ENCODE results near the gene RNF144A. TPM values are rescaled to one million over a fixed set of nuclear protein-coding genes. Genes with fewer than 3 reads are reported as not detected.

The RNF144A gene
- total RNA-seq, 1 experiment from 2014 or later: 10.6 TPM

DNA sequence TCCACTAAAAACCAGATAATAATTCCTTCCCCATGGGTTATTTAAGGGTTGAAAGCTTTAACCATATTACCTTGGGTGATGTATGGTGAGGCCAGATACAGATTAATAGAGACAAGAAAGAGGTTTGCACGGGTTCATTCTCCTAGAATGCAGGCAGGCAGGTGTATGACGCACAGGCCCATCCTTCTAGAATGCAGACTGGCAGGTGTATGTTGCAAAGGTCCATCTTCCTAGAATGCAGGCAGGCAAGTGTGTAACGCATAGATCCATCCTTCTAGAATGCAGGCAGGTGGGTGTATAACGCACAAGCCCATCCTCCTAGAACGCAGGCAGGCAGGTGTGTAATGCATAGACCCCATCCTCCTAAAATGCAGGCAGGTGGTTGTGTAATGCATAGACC is 35.7 kb upstream of the RNF144A start:
- H4K20me1 ChIP-seq (ENCODE audit: control insufficient read depth, insufficient read depth, insufficient read length): no peaks in the 10 kb centered on the region
- peaks cover 19 to 28% of the 10 kb centered on the region in 2 experiments for H3K9me3 Mint-ChIP-seq
- peaks cover 2 to 17% (median 2%) of the 10 kb centered on the region in 3 experiments; a peak in 4 of 7 replicates for H3K36me3 Mint-ChIP-seq (ENCODE audit: insufficient read depth in 1 of 3, low read depth in 3 of 3)
- TF ChIP-seq, protein P1, sequence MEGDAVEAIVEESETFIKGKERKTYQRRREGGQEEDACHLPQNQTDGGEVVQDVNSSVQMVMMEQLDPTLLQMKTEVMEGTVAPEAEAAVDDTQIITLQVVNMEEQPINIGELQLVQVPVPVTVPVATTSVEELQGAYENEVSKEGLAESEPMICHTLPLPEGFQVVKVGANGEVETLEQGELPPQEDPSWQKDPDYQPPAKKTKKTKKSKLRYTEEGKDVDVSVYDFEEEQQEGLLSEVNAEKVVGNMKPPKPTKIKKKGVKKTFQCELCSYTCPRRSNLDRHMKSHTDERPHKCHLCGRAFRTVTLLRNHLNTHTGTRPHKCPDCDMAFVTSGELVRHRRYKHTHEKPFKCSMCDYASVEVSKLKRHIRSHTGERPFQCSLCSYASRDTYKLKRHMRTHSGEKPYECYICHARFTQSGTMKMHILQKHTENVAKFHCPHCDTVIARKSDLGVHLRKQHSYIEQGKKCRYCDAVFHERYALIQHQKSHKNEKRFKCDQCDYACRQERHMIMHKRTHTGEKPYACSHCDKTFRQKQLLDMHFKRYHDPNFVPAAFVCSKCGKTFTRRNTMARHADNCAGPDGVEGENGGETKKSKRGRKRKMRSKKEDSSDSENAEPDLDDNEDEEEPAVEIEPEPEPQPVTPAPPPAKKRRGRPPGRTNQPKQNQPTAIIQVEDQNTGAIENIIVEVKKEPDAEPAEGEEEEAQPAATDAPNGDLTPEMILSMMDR (conservative IDR thresholded peaks at IDR 0.05): no peak
- no peak overlapping the region for H3T11ph ChIP-seq (ENCODE audit: low read length)
- no peak overlapping the region for H4K5ac ChIP-seq (ENCODE audit: insufficient read length, low read depth, low read length)
- H4K8ac ChIP-seq (replicated peaks; ENCODE audit: insufficient read length, low read depth, low read length): no peak overlapping the region
- H2BK120ac ChIP-seq (ENCODE audit: low read depth, low read length, poor library complexity, severe bottlenecking): no peak overlapping the region
- H3K9ac ChIP-seq (ENCODE audit: extremely low read depth, insufficient read length, low read length): no peak overlapping the region
- H4K91ac ChIP-seq (ENCODE audit: insufficient read length, low read depth, low read length): no peak overlapping the region
- H3K14ac ChIP-seq (ENCODE audit: insufficient read depth, low read length): no peak overlapping the region
- no peak overlapping the region for H3K27ac Mint-ChIP-seq
- H3K23ac ChIP-seq (ENCODE audit: insufficient read length, low read depth, low read length): no peak overlapping the region
- no peaks in the 10 kb centered on the region for H3K4me1 Mint-ChIP-seq
- no peak overlapping the region for H2AFZ ChIP-seq (ENCODE audit: low read length)
- no CpG with 5 or more reads among the region's 5 CpGs for WGBS (ENCODE audit: extremely low coverage, insufficient read length, low lambda C conversion rate)
- no peaks in the 10 kb centered on the region for H3K27me3 ChIP-seq (ENCODE audit: insufficient read depth, low read length)
- no peak for DNase-seq
- no peak overlapping the region for H3K27ac ChIP-seq (ENCODE audit: insufficient read length, low read depth, low read length)
- no peak overlapping the region for H3K4me3 Mint-ChIP-seq
- no peaks in the 10 kb centered on the region for H3K4me1 ChIP-seq (ENCODE audit: insufficient read depth, low read length)
- H2BK12ac ChIP-seq (ENCODE audit: insufficient read length, low read depth, low read length): no peak overlapping the region
- no peak overlapping the region for H3K4me2 ChIP-seq (ENCODE audit: insufficient read depth, insufficient read length, low read length)
- no peak overlapping the region for H2BK15ac ChIP-seq (ENCODE audit: low read depth, low read length)
- H3K79me2 ChIP-seq (ENCODE audit: insufficient read depth, low read length): no peaks in the 10 kb centered on the region
- H3K9me3 ChIP-seq (ENCODE audit: control insufficient read depth, low read depth, low read length): peaks cover 8% of the 10 kb centered on the region
- H3K56ac ChIP-seq (ENCODE audit: insufficient read length, low read depth, low read length): no peak overlapping the region
- no peak overlapping the region for H3K18ac ChIP-seq (ENCODE audit: insufficient read length, low read depth, low read length)
- no peaks in the 10 kb centered on the region for H3K23me2 ChIP-seq (ENCODE audit: insufficient read length, low read depth, low read length, poor library complexity, severe bottlenecking)
- H3K4ac ChIP-seq (ENCODE audit: low read depth, low read length): no peak overlapping the region
- H2AK5ac ChIP-seq (ENCODE audit: insufficient read length, low read length): no peak overlapping the region
- no peak overlapping the region for H2BK5ac ChIP-seq (ENCODE audit: insufficient read length, low read length)
- H2BK20ac ChIP-seq (ENCODE audit: low read depth, low read length, poor library complexity, severe bottlenecking): no peak overlapping the region
- H3K79me1 ChIP-seq (ENCODE audit: insufficient read depth, low read depth, low read length, poor library complexity, severe bottlenecking): no peaks in the 10 kb centered on the region
- peaks cover 4% of the 10 kb centered on the region for H3K27me3 Mint-ChIP-seq (ENCODE audit: low read depth)

All from H9 (cell line).